Mesothelial cell of epicardium (in vitro differentiated cells): ENCODE measurements around the gene MRPS10. TPM values are rescaled to one million over a fixed set of nuclear protein-coding genes. Genes with fewer than 3 reads are reported as not detected.

ENCODE experiments used
- DNase-seq, 2 experiments: peaks; one replicate each; pipeline ENCODE4 v3.0.0; 2021; ENCODE audit warnings: low spot score in 2 of 2; ENCODE audit not compliant: unreplicated experiment in 2 of 2
- H3K27ac Mint-ChIP-seq: 2 replicates; pipeline ENCODE4 v1.8.0; 2021; ENCODE audit warnings: mixed read lengths
- H3K27me3 Mint-ChIP-seq: 2 replicates; pipeline ENCODE4 v1.8.0; 2021; ENCODE audit warnings: low read depth, mixed read lengths
- H3K36me3 Mint-ChIP-seq: 2 replicates; pipeline ENCODE4 v1.8.0; 2021; ENCODE audit warnings: mixed read lengths
- H3K4me1 Mint-ChIP-seq: 2 replicates; pipeline ENCODE4 v1.8.0; 2021; ENCODE audit warnings: mixed read lengths
- H3K4me3 Mint-ChIP-seq: 2 replicates; pipeline ENCODE4 v1.8.0; 2021; ENCODE audit warnings: mild to moderate bottlenecking, moderate library complexity, mixed read lengths
- H3K9me3 Mint-ChIP-seq: 2 replicates; pipeline ENCODE4 v1.8.0; 2021; ENCODE audit warnings: mixed read lengths
- CTCF ChIP-seq: fragments of 200-600 bp; sonication (generic); IDR thresholded peaks from one replicate; pipeline ENCODE4 v1.5.0; 2021; ENCODE audit warnings: antibody characterized with exemption; ENCODE audit not compliant: unreplicated experiment
- total RNA-seq: library from RNA; stranded (reverse); gene quantifications from 3 replicates; pipeline ENCODE4 v1.2.1, GENCODE V29; 2021

Gene MRPS10
- total RNA-seq, 1 donor from 2014 or later = 23.9 TPM

DNA sequence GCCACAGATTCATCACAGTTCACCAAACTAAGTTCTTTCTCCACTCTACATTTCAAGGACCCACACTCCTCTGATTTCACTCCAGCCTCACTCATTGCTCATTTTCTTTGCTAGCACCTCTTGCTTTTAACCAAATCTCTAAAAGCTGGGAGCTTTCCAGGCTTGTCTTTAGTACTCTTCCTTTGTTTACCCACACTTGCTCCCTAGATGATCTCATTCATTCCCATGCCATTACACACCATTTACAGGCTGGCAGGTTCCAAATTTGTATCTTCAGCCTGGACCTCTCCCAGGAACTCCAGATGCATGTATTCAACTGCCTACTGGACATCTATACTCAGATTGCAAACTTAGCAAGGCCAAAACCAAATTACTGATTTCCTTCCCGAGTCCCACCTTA lies 17.6 kb downstream of the MRPS10 start:
- DNase-seq = no peak
- no peak for TF ChIP-seq CTCF
- Mint-ChIP-seq H3K4me3 (no peak overlapping the region), H3K4me1 (no peaks in the 10 kb centered on the region), H3K36me3 (peaks cover 22% of the 10 kb centered on the region), H3K9me3 (peaks cover 4% of the 10 kb centered on the region), H3K27me3 (no peaks in the 10 kb centered on the region), H3K27ac (no peak overlapping the region)

DNA sequence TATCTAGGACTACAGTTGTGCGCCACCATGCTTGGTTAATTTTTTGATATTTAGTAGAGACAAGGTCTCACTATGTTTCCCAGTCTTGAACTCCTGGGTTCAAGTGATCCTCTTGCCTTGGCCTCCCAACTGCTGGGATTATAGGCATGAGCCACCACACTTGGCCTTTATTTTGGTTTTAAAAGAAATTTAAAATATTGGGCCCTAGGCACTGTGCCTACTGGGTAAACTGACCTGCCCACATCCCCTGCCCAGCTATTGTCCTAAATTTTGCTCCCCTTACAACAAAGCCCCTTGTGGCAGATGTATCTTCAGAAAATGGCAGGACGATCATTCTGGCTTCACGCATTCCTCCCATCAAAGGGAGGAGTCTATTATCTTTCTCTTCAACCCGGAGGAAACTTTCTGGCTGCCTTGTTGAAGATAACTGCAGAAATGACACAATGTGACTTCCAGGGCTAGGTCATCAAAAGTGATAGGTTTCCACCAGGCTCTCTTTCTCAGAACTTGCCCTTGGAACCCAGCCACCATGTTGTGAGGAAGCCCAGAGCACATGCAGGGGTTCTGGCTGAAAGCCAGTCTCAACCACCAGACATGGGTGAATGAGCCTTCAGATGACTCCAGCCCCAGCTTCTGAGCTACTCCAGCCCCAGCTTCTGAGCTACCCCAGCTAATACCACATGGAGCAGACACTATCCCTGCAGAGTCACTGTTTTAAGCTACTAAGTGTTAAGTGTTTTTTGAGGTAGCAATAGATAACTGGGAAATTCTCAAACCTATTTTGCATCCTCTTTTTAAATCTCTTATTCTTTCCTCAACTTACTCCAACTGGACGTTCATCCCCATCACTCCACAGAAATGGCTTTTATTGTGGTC lies 18.3 kb downstream of the MRPS10 start:
- no peak for TF ChIP-seq CTCF
- H3K4me1 Mint-ChIP-seq = no peaks in the 10 kb centered on the region
- no peak for DNase-seq
- no peaks in the 10 kb centered on the region for H3K27me3 Mint-ChIP-seq
- H3K36me3 Mint-ChIP-seq = peaks cover 16% of the 10 kb centered on the region
- H3K27ac Mint-ChIP-seq = no peak overlapping the region
- peaks cover 4% of the 10 kb centered on the region for H3K9me3 Mint-ChIP-seq
- no peak overlapping the region for H3K4me3 Mint-ChIP-seq

DNA sequence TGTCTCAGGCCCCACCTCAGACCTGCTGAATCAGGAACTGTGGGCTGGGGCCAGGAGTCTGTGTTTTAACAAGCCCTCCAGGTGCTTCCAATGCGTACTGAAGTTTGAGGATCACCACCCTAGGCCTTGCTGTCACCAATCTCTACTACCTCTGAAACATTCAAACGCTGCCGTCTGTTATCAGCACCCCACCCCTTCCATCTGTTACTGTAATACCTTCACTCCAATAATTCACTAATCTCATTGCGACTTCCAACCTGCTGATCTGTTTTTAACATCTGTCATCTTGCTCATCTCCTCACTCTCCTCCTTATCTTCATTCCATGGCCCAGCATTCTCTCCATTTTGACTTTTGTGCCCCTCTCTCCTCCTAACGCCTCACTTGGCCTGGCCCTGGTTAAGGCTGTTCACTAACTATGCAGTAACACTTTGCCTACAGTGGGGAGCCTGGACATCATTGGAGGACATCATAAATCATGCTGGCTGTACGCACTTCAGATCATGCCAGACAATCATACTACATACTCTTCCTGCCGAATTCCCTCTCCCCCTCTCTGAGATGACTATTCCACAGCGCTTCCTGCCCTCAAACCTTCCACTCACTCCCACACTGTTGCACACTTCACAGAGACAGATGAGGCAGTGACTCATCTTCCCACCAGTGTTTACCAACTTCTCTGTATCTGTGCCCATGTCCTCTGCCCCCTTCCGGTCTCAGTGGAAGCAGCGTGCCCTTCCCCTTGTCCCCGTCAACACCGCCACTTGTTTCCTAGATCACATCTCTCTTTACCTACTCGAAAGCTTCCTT lies 19.9 kb downstream of the MRPS10 start:
- H3K36me3 Mint-ChIP-seq = peaks cover 15% of the 10 kb centered on the region
- peaks cover 10% of the 10 kb centered on the region for H3K4me1 Mint-ChIP-seq
- H3K9me3 Mint-ChIP-seq = peaks cover 4% of the 10 kb centered on the region
- H3K27ac Mint-ChIP-seq = no peak overlapping the region
- H3K4me3 Mint-ChIP-seq = no peak overlapping the region
- no peak for TF ChIP-seq CTCF
- no peak for DNase-seq
- no peaks in the 10 kb centered on the region for H3K27me3 Mint-ChIP-seq

DNA sequence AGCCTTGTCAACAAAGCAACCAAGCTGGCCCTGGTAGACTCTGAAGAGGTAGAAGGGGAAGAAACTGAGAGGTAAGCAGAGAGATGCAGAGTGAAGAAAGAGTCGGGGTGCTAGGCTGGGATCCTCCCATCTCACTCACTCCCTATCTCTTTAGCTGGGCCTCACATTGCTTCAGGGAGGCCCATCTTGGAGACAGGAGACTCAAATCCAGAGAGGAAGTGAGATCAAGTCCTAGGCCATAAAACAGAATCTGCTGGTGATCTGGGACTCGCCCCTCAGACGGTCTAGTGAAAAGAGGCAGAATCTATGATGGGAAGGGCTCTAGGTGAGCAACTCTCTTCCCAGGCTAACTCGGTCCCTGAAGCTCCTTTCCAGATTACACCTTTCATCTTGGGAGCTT lies 22.2 kb downstream of the MRPS10 start:
- DNase-seq = no peak
- H3K4me3 Mint-ChIP-seq = no peak overlapping the region
- peaks cover 4% of the 10 kb centered on the region for H3K9me3 Mint-ChIP-seq
- peaks cover 10% of the 10 kb centered on the region for H3K4me1 Mint-ChIP-seq
- no peak for TF ChIP-seq CTCF
- H3K36me3 Mint-ChIP-seq = peaks cover 12% of the 10 kb centered on the region
- H3K27me3 Mint-ChIP-seq = no peaks in the 10 kb centered on the region
- H3K27ac Mint-ChIP-seq = no peak overlapping the region

- Mint-ChIP-seq H3K4me3 (no peak overlapping the region), H3K4me1 (peaks cover 10% of the 10 kb centered on the region), H3K9me3 (no peaks in the 10 kb centered on the region), H3K27ac (peak overlapping the region; percentile 68), H3K27me3 (no peaks in the 10 kb centered on the region), H3K36me3 (no peaks in the 10 kb centered on the region)
- no peak for TF ChIP-seq CTCF
- DNase-seq = no peak
These were observed 23.6 kb downstream of the MRPS10 start for GRCh38 chr6:42194056-42194455.
